Choroid plexus epithelial cell (primary cell): ENCODE measurements around the gene WDR49.

Experiments used
- DNase-seq: peaks from one replicate; pipeline ENCODE4 v3.0.0-alpha.2; 2010; ENCODE audit warnings: low read depth
- H3K4me3 ChIP-seq: 2 replicates; pipeline ENCODE4 v1.5.1; 2011; ENCODE audit warnings: low read depth, mild to moderate bottlenecking, control low read depth, low read length, moderate library complexity
- TF ChIP-seq, protein P1 (sequence below): conservative IDR thresholded peaks from 2 replicates; pipeline ENCODE4 v1.5.1; 2011; ENCODE audit warnings: low read depth, mild to moderate bottlenecking, control low read depth, inconsistent platforms, low read length, moderate library complexity

Gene WDR49

DNA sequence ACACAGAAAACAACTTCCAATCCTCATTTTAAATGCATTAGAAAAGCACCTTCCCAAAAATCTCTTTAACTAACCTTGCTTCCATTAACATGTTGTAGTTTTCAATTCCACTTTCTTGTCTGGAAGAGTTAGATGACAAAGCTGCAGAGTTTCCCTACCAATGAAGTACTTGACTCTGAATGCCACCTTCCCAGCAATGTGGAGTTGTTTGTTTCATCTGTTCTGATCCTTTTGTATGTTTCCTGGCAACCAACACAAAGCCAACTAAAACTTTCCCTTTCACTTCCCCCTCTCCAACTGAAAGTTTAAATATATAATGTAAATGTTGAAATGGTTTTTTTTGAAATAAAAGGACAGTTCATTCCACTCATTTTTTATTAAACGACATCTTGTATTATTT, at the start of gene WDR49:
Gene WDR49 (minus strand): TSS at position 183 of the 400 bp plus-strand sequence. CDS start 517 bp downstream, outside the sequence.
- TF ChIP-seq, protein P1, sequence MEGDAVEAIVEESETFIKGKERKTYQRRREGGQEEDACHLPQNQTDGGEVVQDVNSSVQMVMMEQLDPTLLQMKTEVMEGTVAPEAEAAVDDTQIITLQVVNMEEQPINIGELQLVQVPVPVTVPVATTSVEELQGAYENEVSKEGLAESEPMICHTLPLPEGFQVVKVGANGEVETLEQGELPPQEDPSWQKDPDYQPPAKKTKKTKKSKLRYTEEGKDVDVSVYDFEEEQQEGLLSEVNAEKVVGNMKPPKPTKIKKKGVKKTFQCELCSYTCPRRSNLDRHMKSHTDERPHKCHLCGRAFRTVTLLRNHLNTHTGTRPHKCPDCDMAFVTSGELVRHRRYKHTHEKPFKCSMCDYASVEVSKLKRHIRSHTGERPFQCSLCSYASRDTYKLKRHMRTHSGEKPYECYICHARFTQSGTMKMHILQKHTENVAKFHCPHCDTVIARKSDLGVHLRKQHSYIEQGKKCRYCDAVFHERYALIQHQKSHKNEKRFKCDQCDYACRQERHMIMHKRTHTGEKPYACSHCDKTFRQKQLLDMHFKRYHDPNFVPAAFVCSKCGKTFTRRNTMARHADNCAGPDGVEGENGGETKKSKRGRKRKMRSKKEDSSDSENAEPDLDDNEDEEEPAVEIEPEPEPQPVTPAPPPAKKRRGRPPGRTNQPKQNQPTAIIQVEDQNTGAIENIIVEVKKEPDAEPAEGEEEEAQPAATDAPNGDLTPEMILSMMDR, result no peak
- DNase-seq, result peak; percentile 7

DNA sequence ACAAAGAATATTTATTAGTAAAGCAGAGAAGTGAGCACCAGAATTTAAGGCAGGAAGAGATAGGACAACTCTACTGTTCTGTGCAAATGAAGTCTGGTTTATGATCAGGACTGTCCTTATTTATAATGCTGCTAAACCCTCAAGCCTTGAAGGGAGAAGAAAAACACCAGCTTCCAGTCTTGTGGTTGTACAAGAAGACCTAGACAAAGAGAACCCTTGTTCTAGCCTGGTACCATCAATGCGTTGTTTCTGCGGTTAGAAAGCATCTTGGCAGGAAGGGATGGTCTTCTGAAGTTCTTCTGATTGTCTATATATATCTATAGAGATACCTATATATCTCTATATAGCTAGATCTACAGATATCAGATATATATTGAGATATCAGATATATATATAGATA, 47.2 kb upstream of the WDR49 start:
- TF ChIP-seq, protein P1, result no peak
- no peak for DNase-seq
- H3K4me3 ChIP-seq, result no peak overlapping the region

More for the DNA sequence above, at the start of gene WDR49:
- H3K4me3 ChIP-seq, result no peak within 1 kb of the TSS

DNA sequence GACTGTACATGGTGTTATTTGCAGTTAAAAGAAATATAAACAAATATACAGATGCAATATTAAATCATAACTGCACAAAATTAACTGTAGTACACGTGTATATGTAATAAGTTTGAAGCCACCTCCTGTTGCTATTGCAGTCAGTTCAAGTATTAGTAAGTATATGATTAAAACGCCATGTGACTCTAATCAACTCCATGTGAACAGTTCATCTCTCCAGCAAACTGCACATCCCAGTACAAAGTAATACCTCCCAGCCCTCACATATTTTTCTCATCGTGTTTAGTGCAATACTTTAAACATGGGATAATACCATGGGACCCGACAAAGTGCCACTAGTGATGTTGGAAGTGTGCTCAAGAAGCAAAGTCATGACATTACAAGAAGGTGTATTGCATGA, 46.3 kb upstream of the WDR49 start:
- DNase-seq, result no peak
- no peak overlapping the region for H3K4me3 ChIP-seq
- TF ChIP-seq, protein P1, result no peak

DNA sequence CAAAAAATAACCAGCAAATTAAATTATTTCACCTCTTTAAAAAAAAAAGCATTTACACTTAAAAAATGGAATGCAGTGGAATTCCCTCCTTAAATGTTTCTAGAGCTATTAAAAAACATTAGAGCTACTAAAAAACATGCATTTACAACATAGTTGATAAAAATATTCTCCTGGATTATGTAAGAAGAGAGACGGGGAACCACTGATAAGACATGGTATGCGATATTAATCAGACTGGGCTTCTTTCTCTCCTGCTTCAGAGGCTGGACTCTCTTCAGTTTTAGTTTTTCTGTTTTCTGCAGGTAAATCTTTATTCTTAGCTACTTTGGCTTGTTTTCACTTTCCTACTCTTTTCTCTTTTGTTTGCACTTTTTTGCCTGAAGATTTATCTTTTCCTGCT, 40.4 kb upstream of the WDR49 start:
- no peak overlapping the region for H3K4me3 ChIP-seq
- DNase-seq, result no peak
- TF ChIP-seq, protein P1, result no peak

DNA sequence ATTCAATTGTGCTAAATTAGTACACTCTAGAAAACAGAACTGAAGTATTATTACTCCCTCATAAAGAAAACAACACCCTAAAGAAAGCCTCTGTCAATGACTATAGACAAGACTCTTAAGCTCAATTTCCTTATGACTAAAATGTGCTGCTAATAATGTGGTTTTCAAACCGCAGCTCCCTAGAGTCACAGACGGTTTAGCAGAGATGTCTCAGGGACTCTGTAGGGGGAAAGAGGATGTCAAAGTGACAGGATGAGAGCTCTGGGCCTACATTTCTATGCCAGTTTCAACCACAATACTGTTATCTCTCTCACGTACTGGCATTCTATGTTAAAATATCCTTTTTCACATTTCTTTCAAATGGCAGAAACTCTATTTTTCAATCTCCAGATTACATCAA, 37.6 kb upstream of the WDR49 start:
- TF ChIP-seq, protein P1, result no peak
- DNase-seq, result no peak

DNA sequence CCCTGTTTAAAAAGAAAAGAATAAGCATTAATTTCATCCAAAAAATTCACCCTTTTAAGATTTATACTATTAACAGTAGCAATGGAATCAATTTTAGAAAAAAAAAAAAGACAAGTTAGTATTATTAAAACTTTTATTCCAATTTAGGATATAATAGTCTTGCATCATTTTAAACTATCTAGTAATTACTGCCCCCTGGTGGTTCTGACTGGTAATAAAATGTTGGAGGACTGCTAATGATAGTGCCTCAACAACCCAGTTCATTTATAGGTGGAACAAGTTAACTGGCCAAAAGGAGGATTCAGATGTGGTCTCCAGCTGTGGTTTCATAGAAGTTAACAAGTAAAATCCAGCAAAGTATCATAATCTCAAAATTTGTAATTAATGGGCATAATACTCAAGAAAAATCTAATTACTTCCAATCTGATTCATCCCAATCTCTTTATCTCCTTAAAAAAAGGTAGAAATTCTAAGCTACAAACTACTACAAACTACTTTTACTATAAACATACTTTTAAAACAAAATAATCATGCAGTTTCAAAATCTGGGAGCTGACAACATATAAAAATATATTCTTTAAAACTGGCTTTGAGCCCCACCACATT, 30.7 kb upstream of the WDR49 start:
- H3K4me3 ChIP-seq, result no peak overlapping the region
- DNase-seq, result peak; percentile 79
- TF ChIP-seq, protein P1, result peak; percentile 63

More for the DNA sequence above, 37.6 kb upstream of the WDR49 start:
- H3K4me3 ChIP-seq, result no peak overlapping the region

DNA sequence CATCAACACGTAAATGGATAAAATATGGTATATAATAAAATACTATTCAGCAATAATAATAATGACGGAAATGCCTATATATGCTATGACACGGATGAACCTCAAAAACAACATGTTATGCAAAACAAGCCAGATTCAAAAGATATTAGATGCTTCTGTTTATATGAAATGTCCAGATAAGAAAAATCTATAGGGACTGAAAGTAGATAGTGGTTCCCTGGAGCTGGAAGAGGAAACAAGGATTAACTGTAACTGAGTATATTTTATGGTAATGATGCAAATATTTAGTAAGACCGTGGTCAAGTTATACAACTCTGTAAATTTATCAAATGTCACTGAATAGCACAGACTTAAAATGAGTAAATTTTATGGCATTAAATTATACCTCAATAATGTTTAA, 25.8 kb upstream of the WDR49 start:
- TF ChIP-seq, protein P1, result no peak
- DNase-seq, result no peak
- H3K4me3 ChIP-seq, result no peak overlapping the region
